Stimulated activated CD8-positive, alpha-beta memory T cell treated with anti-CD3 and anti-CD28 coated beads, Interleukin-7, amount 100 ng/mL, for 24 hours (primary cell): ENCODE results near the gene PPIB.

Experiments
- DNase-seq: peaks from one replicate; pipeline ENCODE4 v3.0.0-alpha.2; 2020; ENCODE audit warnings: low read depth

The PPIB gene

DNA sequence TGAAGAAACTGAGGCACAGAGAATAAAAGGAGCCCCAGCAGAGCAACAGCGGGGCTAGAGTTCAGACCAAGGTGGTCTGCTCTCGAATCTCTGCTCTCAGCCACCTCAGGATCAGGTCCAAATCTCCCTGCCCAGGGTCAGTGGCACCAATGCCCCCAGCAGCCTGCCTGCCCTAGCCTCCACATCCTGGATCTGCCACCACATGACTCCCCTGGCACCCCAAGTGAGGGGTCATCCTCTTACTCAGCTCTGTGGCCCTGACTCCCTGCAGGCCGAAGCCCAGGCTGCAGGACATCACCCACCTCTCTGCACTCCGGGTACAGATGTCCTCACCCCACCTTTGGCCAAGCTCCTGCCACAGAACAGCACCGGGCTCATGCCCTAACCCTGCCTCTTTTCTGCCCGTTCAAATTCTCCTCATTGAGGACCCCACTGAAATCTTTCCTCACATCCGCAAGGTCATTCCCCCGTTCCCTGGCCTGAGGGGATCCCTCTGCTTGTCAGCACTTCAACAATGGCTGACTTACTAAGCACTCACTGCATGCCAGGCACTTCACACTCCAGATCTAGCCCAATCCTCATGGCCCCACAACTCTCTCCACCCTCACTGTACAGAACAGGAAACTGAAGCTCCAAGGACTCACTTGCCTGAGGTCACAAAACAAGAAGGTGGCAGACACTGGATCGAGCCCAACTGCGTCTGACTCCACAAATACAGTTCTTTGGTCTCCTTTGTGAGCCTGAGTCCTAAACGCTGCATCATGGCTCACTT is 4.3 kb downstream of the PPIB start:
- DNase-seq: no peak

DNA sequence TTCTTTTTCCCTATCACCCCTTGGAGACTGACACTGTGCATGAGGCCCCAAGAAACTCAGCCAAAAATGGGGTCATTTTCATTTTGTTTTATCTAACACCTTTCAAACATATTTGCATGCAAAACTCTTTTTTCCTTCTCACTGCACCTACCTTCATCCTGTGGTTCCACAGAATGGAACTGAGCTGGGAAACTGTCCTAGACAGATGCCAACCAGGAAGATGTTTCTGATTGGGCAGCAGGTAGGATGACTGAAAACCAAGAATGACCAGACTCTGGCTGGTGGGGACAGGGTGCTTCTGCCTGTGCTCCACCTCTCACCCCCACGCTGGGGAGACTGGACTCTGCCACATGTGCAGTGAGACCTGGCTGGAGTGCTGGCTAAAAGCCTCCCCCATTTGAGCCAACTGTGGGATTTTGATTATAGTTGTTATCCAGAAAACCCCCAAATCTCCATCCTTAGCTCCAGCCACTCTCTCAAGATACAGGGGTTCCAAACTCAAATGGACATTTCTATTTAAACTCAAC is 5.2 kb downstream of the PPIB start:
- no peak for DNase-seq

DNA sequence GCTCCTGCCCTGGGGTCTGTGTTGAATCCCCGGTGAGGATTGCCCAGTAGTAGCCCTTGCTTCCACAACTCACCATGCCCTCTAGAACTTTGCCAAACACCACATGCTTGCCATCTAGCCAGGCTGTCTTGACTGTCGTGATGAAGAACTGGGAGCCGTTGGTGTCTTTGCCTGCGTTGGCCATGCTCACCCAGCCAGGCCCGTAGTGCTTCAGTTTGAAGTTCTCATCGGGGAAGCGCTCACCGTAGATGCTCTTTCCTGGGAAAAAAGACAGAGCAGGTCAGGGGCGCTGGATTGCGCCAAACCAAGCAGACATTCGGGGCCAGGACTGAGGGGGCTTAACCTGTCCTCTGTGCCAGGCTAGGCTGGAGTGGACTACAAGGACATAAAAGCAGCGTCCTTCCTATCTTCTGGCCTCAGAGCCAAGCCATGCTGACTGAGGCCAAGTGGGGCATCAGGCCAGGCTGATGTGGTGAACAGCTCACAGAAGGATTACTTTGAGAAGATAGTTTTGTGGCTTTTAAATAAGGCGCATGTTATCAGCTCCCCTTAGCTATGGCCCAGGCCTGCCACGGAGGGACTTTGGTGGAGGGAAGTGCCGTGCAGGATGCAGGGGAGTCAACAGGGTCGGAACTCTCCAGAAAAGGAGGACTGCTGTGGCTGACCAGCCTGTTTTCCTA is 6.0 kb downstream of the PPIB start:
- DNase-seq: no peak

DNA sequence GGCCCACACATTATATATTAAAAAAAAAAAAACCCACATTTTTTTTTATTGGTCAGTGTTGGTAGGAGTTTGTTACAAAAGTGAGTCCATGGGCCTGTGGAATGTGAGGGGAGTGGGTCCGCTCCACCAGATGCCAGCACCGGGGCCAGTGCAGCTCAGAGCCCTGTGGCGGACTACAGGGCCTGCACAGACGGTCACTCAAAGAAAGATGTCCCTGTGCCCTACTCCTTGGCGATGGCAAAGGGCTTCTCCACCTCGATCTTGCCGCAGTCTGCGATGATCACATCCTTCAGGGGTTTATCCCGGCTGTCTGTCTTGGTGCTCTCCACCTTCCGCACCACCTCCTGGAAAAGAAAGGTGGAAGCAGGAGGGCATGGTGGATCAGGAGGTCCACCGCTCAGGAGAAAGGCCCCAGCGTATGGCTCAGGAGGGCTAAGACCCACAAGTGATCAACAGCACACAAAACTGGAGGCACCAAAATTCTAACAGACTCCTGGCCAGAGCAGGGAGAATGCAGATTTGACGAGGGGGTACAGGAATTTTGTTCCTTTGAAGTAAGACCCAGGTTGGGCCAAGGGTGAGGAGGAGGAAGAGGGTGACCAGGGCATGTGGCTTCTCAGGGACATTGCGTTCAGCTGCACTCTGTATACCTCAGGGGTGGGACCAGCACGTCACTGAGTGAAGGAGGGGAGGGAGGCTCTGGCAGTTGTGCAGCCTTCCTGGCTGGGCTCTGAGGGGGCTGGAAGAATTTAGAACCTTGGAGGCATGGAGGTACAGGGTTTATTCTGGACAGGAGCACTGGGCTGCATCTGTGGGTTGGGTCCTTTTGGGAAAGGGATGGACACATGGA is 6.8 kb downstream of the PPIB start:
- DNase-seq: no peak

DNA sequence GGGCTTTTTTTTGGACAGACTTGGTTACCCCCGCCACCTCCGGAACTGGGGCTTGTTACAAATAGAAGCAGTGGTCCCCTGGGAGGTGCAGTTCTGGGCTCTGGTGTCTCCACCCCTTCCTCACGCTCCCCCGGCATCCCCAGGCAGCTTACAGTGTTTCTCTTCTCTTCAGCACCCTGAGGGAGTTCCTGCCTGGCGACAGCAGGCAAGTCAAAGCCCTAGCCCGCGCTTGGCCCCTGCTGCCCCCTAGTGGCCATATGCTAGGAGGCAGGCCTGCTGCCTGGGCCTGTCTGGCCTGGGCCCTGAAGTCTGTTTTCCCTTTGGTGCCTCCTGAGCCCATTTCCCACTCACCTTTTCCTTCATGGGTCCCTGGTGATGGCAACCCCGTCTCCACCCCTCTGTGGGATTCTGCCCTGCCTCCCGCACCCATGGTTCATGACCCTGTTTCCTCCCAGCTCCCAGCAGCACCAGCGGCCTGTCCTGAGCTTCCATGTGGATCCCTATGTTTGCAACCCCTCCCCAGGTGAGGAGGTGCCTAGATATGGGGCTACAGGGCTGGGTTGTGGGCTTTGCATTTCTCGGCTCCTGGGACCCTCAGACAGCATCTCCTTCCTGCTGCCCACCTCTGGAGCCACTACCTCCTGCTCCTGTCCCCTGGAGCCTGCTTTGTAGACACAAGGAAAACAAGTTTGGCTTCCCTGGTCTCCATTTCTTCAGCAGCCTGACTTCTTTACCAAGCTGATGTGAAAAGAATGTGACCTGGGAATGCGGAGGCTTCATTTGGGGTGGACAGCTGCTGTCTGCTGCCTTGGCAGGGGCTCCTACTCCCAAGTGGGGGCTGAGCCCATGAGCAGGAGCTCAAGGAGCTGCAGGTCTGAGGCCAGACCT is 9.1 kb downstream of the PPIB start:
- peak; percentile 92 for DNase-seq

DNA sequence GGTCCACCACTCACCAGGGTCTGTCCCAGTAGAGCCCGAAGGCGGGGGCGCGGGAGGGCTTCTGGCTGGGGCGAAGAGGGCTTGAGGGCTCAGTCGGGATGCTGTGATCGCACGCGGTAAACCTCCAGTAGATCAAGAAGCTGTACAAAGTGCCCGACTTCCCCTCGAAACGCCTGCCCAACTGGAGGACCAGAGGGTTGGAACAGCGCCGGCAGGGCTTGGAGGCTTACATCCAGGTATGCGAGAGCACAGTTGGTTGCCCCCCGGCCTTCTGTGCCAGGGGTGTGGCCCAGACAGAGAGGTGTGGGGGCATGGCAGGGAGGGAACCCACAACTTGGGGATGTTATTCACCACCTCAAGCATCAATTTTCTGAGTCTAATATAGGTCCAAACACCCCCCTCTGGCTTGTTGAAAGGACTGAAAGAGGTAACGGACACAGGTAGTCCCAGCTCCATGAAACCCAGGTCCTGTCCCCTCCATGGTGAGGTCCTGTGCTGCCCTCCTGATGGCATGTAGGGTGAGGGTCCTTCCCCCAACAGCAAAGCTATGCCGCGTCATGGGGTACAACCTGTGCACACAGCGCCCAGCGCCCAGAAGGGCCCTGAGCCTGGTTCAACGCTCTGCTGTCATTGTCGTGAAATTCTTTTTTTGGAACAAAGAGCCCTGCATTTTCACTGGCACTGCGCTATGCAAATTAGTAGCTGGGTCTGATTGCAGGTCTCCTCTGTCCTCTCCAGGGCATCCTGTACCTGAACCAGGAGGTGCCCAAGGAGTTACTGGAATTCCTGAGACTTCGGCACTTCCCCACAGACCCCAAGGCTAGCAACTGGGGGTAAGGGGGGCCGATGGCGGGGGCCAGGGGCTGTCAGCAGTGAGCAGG is 10.1 kb downstream of the PPIB start:
- DNase-seq: no peak

DNA sequence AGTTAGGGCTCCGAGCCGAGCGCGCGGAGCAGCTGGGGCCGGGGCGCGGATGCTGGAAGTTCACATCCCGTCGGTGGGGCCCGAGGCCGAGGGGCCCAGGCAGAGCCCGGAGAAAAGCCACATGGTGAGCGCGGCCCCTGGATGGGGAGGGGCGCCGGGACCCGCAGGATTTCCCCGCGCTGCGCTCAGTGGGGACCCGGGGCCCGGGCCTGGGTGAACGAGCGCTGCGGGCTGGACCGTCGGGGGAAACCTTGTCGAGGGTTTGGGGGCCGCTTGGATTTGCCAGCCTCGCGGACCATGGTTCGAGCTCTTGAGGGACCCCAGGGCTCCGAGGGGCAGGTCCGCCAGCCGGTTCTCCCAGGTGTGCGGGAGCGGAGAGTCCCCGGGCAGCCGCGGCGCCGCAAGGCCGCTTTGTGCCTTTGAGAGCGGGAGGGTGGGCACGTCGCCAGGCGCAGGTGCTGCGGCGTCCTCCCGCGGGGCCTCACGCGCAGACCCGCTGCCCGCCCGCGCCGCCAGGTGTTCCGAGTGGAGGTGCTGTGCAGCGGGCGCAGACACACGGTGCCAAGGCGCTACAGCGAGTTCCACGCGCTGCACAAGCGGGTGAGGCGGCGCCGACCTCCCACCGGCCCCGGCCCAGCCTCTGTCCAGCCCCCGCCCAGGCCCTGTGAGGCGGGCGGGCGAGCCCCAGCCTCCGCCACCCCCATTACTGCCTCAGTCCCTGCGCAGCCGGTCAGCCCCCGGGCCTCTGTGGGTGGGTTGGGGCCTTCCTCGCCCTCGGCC is 10.9 kb downstream of the PPIB start, which contains the start of gene SNX22:
Gene SNX22 (plus strand): TSS at position 5 of the 780 bp plus-strand sequence. CDS start 45 bp downstream, at position 50.
- DNase-seq: no peak

DNA sequence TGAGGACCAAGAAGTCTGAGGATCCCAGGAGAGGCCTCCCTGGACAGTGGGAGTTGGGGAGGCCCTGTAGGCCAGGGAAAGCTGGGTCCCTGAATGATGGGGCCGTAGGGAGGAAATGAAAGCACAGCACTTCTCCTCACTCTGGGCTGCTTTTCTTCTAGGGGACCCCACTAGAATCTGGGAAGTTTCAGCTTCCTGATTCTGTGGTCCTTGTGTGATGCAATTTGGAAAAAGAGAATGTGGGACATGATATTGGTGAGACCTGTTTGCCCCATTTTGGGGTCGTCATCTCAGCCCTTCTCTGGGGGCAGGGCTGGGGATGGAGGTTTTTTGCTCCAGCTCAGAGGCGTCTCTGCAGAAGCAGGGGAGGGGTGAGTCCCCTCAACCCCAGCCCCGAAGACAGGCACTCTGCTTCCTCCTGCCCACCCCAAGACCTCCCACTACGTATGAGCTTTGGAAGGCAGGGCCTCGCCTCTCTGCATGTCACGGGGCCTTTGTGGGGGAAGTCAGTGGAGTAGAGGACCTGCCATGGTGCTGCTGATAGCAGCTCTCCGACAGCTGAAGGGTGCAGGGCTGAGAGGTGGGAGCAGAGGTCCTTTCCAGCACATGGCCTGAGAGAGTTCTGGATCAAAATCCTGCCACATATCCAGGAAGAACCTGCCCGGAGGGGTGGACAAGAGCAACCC is 12.8 kb downstream of the PPIB start:
- DNase-seq: no peak

DNA sequence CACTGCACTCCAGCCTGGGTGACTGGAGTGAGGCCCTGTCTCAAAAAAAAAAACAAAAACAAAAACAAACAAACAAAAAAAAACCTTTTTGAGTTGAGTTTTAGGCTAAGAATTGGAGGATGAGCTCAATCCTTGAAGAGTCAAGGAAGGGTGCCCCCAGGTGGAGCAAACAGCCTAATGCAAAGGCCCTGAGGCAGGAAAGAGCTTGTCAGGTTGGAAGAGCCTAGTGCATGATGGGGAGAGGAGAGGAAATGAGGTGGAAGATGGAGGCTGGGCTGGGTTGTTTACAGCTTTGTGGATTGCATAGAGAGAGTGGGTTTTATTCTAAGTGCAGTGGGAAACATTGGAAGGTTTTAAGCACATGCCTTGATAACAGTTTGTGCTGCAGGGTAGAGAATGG is 13.4 kb downstream of the PPIB start:
- no peak for DNase-seq

DNA sequence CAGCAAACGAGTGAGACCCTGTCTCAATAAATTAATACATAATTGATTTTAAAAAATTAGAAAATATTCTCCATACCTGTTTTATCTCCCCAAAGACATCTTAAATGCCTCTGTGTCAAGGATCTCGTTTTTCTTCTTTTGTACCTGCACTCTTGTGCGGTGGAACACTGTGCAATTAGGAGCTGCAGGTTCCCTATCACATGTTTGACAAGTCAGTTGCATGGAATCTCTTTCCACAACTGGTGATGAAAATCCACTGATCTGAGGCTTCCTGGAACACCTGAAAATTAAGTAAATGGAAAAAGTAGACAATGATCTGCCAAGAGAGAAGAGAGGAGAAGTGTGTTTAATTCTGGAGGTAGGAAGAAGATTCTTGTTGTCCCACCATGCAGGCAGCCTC is 14.2 kb downstream of the PPIB start:
- DNase-seq: no peak

DNA sequence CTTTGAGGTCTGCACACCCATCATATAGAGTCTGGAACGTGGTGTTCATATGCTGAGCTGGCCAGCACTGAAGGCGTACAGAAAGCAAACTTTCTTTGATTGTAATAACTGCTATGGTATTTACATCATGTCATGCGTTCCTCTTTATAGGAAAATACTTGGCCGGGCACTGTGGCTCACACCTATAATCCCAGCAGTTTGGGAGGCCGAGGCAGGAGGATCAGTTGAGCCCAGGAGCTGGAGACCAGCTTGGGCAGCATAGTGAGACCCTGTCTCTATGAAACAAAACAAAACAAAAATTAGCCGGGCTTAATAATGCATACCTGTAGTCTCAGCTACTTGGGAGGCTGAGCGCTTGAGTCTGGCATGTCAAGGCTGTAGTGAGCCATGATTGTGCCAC is 14.7 kb downstream of the PPIB start:
- DNase-seq: no peak

DNA sequence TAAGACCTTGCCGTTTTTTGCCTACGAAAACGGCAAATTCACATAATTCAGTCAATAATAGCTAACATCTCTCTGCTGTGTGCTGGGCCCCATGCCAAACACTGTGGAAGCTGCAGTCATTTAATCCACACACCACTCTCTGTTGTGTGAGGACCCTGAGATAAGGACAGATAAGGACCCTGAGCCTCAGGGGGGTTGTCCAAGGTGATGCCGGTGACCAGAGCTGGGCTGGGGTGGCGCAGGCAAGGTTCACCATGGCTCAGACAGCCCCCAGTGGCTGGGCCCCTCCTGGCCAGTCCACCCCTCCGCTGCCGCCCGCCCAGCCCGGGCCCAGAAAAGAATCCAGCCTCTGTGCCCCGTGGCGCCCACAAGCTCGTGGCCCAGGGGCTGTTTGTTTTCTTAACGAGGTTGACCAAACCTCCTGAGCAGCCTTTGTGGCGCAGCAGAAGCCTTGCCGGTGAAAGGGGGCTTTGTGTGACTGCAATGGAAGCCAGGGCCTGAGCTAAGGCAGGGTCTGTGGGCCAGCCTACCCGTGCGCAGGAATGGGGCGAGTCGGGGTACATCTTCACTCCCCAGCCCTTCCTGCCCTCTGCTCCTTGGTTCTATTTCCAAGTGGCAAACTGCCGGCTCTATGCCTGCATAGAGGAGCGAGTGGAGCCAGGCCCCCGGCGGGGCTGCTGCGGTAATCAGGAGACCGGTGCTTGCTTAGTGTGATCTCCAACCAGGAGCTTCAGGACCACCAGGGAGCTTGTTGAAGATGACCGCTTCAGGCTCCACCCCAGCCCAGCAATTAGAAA is 15.7 kb downstream of the PPIB start:
- DNase-seq: no peak

DNA sequence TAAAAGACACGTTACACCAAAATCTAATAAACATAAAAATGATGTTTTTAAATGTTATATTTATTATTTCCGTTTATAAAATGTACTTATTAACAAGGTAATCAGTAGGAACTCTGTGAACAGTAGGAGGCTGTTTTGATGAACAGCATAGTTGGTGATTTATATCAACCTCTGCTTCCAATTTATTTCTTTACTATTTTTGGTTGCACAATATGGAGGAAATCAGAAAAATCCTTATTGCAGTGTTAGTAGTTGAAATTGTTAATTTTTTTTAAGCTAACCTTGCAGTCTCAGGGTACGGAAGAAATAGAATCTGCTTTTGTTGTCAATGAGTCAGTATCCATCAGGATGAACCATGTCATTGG is 16.3 kb downstream of the PPIB start:
- no peak for DNase-seq

DNA sequence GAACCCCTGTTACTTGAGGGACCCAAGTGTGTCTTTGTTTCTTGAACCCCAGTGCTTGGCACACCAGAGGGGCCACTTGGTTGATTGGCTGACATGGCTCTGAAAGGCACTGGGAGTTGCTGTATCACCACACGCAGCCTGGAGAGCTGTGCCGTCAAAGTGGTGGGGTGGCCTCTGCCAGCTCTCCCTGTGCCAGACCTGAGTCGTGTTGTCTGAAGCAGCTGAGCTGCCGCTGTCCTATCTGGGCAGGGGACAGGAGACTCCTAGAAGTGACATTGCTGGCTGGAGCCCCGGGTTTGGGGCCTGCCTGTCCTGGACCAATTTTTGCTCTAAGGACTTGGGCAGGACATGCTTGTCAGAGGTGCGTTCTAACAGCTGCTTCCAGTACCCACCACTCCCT is 16.8 kb downstream of the PPIB start:
- DNase-seq: no peak

DNA sequence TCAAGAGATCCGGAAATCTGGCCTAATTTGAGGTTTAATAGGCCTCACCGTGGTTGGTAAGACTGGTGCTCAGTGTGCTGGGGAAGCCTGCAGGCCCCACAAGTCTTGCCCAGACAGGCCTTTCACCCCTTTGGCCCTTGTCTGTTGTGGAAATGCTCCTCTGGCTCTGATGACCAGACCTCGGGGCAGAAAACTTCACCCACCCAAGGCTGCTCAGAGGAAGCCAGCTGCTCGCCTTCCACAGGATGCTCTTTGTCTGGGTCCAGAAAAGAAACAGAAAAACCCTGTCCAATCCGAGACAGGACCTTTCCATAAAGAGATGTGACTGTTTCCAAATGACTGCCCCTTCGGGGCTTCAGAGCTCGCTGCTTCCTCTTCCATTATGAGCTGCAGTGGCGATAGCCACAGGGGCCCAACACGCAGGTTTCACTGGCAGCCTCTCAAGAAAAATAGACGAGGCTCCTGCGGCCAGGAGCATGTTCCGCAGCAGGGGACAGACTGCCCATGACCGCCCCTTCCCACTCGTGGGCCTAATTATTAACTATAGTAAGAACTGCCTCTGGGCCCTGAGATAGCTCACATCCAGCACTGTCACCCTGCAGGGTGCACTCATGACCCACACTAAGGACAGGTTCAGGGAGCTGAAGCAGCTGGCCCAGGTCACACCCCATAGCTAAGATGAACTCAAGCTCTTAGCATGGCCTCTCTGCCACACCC is 18.1 kb downstream of the PPIB start:
- no peak for DNase-seq

DNA sequence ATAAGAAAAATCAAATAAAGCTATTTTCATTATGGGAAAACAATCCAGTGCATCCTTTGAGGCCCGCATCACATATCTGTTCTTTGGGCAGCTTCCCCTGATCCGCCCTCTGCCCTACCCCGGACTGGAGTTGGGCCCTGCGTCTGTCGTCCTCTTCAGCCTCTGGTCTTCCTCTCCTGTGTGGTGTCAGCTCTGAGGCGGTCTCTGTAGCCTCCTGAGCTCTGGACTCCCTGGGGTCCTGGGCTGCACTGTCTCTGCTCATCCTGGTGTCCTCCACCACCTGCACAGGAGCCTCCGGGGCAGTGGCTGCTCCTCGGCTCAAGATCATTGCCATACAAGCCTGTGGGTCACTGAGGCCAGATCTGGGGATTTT is 18.6 kb downstream of the PPIB start:
- DNase-seq: no peak

DNA sequence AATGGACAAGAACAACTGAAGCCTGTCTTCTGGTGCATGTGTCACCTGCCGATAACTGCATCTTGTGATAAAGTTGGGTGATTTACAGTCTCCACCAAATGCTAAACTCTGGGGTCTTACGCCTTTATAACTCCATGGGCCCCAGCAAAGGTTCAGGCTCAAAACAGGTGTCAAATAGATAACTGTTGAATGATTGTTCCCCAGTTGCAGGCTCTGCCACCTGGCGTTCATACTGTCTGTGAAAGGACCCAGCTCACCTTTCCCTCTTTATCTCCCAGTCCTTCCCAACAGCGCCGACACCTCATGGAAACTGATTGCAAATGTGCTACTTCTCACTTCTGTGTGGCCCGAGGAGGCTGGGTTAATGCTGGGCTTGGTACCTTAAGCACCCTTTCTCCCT is 19.5 kb downstream of the PPIB start:
- no peak for DNase-seq
